Nephron (organoid): ENCODE data around the gene SYK.

ENCODE experiments used
- H3K27ac Mint-ChIP-seq, 3 experiments: 2 replicates each; pipeline ENCODE4 v1.8.0; 2020; ENCODE audit warnings: mixed read lengths in 3 of 3, mild to moderate bottlenecking in 2 of 3, moderate library complexity in 1 of 3
- H3K27me3 Mint-ChIP-seq: 2 replicates; pipeline ENCODE4 v1.8.0; 2021; ENCODE audit warnings: low read depth, mild to moderate bottlenecking, moderate library complexity, mixed read lengths
- H3K36me3 Mint-ChIP-seq: 2 replicates; pipeline ENCODE4 v1.8.0; 2020; ENCODE audit warnings: low read depth, mixed read lengths
- H3K4me1 Mint-ChIP-seq: 2 replicates; pipeline ENCODE4 v1.8.0; 2020; ENCODE audit warnings: mixed read lengths
- H3K4me3 Mint-ChIP-seq, 3 experiments: 2 replicates each; pipeline ENCODE4 v1.8.0; 2020; ENCODE audit warnings: mild to moderate bottlenecking in 3 of 3, mixed read lengths in 3 of 3, moderate library complexity in 2 of 3
- H3K9me3 Mint-ChIP-seq: 2 replicates; pipeline ENCODE4 v1.8.0; 2020; ENCODE audit warnings: mixed read lengths
- CTCF ChIP-seq, 3 experiments: fragments of 200-600 bp; sonication (generic); IDR thresholded peaks; one replicate each; pipeline ENCODE4 v1.5.0; 2021; ENCODE audit warnings: antibody characterized with exemption in 3 of 3; ENCODE audit not compliant: unreplicated experiment in 3 of 3

SYK gene

GRCh38 chr9:90868555-90868954 lies 66.9 kb downstream of the SYK start:
- no peak for TF ChIP-seq CTCF (IDR thresholded peaks at IDR 0.05; ENCODE audit: unreplicated experiment in 3 of 3)
- Mint-ChIP-seq H3K9me3 (no peaks in the 10 kb centered on the region), H3K27ac (no peak overlapping the region), H3K4me1 (no peaks in the 10 kb centered on the region), H3K4me3 (no peak overlapping the region), H3K27me3 (peaks cover 5% of the 10 kb centered on the region), H3K36me3 (peaks cover 4% of the 10 kb centered on the region)

GRCh38 chr9:90869361-90869760 lies 67.7 kb downstream of the SYK start:
- peaks cover 5% of the 10 kb centered on the region for H3K27me3 Mint-ChIP-seq
- H3K9me3 Mint-ChIP-seq: no peaks in the 10 kb centered on the region
- H3K4me1 Mint-ChIP-seq: no peaks in the 10 kb centered on the region
- no peak overlapping the region for H3K4me3 Mint-ChIP-seq
- TF ChIP-seq CTCF (IDR thresholded peaks at IDR 0.05; ENCODE audit: unreplicated experiment in 3 of 3): no peak
- H3K36me3 Mint-ChIP-seq: peaks cover 4% of the 10 kb centered on the region
- H3K27ac Mint-ChIP-seq: no peak overlapping the region

- Mint-ChIP-seq H3K27me3 (peaks cover 5% of the 10 kb centered on the region), H3K4me3 (no peak overlapping the region), H3K27ac (no peak overlapping the region), H3K4me1 (no peaks in the 10 kb centered on the region), H3K9me3 (no peaks in the 10 kb centered on the region), H3K36me3 (peaks cover 4% of the 10 kb centered on the region)
- peak; percentile 89 to 94 (median 94) for TF ChIP-seq CTCF (IDR thresholded peaks at IDR 0.05; ENCODE audit: unreplicated experiment in 3 of 3)
Measured at GRCh38 chr9:90870621-90871326, 69.2 kb downstream of the SYK start.

- no peak overlapping the region for H3K4me3 Mint-ChIP-seq
- no peak for TF ChIP-seq CTCF (IDR thresholded peaks at IDR 0.05; ENCODE audit: unreplicated experiment in 3 of 3)
- no peak overlapping the region for H3K27ac Mint-ChIP-seq
- H3K9me3 Mint-ChIP-seq: no peaks in the 10 kb centered on the region
- peaks cover 4% of the 10 kb centered on the region for H3K36me3 Mint-ChIP-seq
- H3K27me3 Mint-ChIP-seq: peaks cover 5% of the 10 kb centered on the region
- H3K4me1 Mint-ChIP-seq: no peaks in the 10 kb centered on the region
Measured at GRCh38 chr9:90871327-90871935, 69.8 kb downstream of the SYK start.

GRCh38 chr9:90872835-90873294 lies 71.2 kb downstream of the SYK start:
- H3K27ac Mint-ChIP-seq: no peak overlapping the region
- no peaks in the 10 kb centered on the region for H3K36me3 Mint-ChIP-seq
- TF ChIP-seq CTCF (IDR thresholded peaks at IDR 0.05; ENCODE audit: unreplicated experiment in 3 of 3): no peak
- H3K4me3 Mint-ChIP-seq: no peak overlapping the region
- H3K9me3 Mint-ChIP-seq: no peaks in the 10 kb centered on the region
- H3K27me3 Mint-ChIP-seq: peaks cover 5% of the 10 kb centered on the region
- H3K4me1 Mint-ChIP-seq: no peaks in the 10 kb centered on the region

GRCh38 chr9:90873422-90873821 lies 71.8 kb downstream of the SYK start:
- Mint-ChIP-seq H3K9me3 (no peaks in the 10 kb centered on the region), H3K4me3 (no peak overlapping the region), H3K36me3 (no peaks in the 10 kb centered on the region), H3K27ac (no peak overlapping the region), H3K27me3 (peaks cover 5% of the 10 kb centered on the region), H3K4me1 (no peaks in the 10 kb centered on the region)
- TF ChIP-seq CTCF (IDR thresholded peaks at IDR 0.05; ENCODE audit: unreplicated experiment in 3 of 3): no peak
